Caco-2 (cell line): Measurements from ENCODE around the gene BRINP2. TPM values are rescaled to one million over a fixed set of nuclear protein-coding genes. Genes with fewer than 3 reads are reported as not detected.

Experiments used
- BruUV-seq: library from RNA; stranded (reverse); fragments of 400-500 nt; replicated peaks from 2 replicates; lab custom pipeline; 2021; lab: Mats Ljungman, UMichigan
- CTCF ChIA-PET: fragments of 300-600 bp; sonication (Branson Sonifier 250); formaldehyde crosslinking; loops from one replicate; lab custom pipeline; 2022; ENCODE audit warnings: antibody characterized with exemption; lab: Charles Lee
- POLR2A ChIA-PET: fragments of 300-600 bp; sonication (Branson Sonifier 250); formaldehyde crosslinking; loops from one replicate; lab custom pipeline; 2022; ENCODE audit warnings: antibody characterized with exemption; lab: Charles Lee
- DNase-seq, 2 experiments: peaks; one replicate each; pipeline versions ENCODE4 v3.0.0 to v3.0.0-alpha.2; 2020 to 2022
- H3K27me3 ChIP-seq: replicated peaks from 2 replicates; pipeline ENCODE4 v1.6.0; 2011; ENCODE audit warnings: low read length; ENCODE audit not compliant: control insufficient read depth, insufficient read depth
- H3K36me3 ChIP-seq: 2 replicates; pipeline ENCODE4 v1.5.1; 2011; ENCODE audit warnings: low read length; ENCODE audit not compliant: control insufficient read depth, insufficient read depth
- H3K4me1 ChIP-seq: fragments of 250-450 bp; sonication (Bioruptor Pico); 2 replicates; pipeline ENCODE4 v1.5.1; 2020; ENCODE audit warnings: mild to moderate bottlenecking
- H3K4me3 ChIP-seq: 2 replicates; pipeline ENCODE4 v1.5.1; 2011; ENCODE audit warnings: low read depth, mild to moderate bottlenecking, control low read depth, low read length
- H3K9me3 ChIP-seq: fragments of 250-450 bp; sonication (Bioruptor Pico); 2 replicates; pipeline ENCODE4 v1.5.1; 2020; ENCODE audit warnings: mild to moderate bottlenecking, moderate library complexity
- H3K27ac Mint-ChIP-seq: one replicate; pipeline ENCODE4 v1.8.0; 2022; ENCODE audit warnings: mixed read lengths; ENCODE audit not compliant: unreplicated experiment
- H3K27me3 Mint-ChIP-seq: one replicate; pipeline ENCODE4 v1.8.0; 2022; ENCODE audit warnings: mixed read lengths; ENCODE audit not compliant: insufficient read depth, unreplicated experiment
- H3K36me3 Mint-ChIP-seq: one replicate; pipeline ENCODE4 v1.8.0; 2022; ENCODE audit warnings: mild to moderate bottlenecking, mixed read lengths; ENCODE audit not compliant: insufficient read depth, unreplicated experiment
- H3K4me1 Mint-ChIP-seq: one replicate; pipeline ENCODE4 v1.8.0; 2022; ENCODE audit warnings: low read depth, mixed read lengths; ENCODE audit not compliant: unreplicated experiment
- H3K4me3 Mint-ChIP-seq: one replicate; pipeline ENCODE4 v1.8.0; 2022; ENCODE audit warnings: mild to moderate bottlenecking, moderate library complexity, mixed read lengths; ENCODE audit not compliant: unreplicated experiment
- H3K9me3 Mint-ChIP-seq: one replicate; pipeline ENCODE4 v1.8.0; 2022; ENCODE audit warnings: mixed read lengths; ENCODE audit not compliant: unreplicated experiment
- intact Hi-C: fragments of 100-400 bp; cut with micrococcal nuclease; formaldehyde crosslinking; loops from one replicate; pipeline ENCODE4 v1.10.0; 2022; ENCODE audit not compliant: unreplicated experiment
- total RNA-seq: library from RNA; stranded (reverse); gene quantifications from 2 replicates; pipeline ENCODE4 v1.2.3, GENCODE V29; 2022
- TF ChIP-seq, protein P1 (sequence below), 2 experiments: fragments of 200-600 bp in 1 of 2; IDR thresholded peaks; 1 replicate in 1 of 2; 2 replicates in 1 of 2; pipeline versions ENCODE4 v1.5.1 to v1.8.0; 2011 to 2022; ENCODE audit warnings: antibody characterized with exemption in 1 of 2, control low read depth in 1 of 2, inconsistent platforms in 1 of 2, low read depth in 1 of 2, low read length in 1 of 2, mild to moderate bottlenecking in 1 of 2, moderate library complexity in 1 of 2; ENCODE audit not compliant: insufficient read depth in 1 of 2, severe bottlenecking in 1 of 2, unreplicated experiment in 1 of 2

BRINP2 gene
- total RNA-seq, 1 experiment from 2014 or later = not detected

GRCh38 chr1:177270863-177271262 lies 100.1 kb downstream of the BRINP2 start:
- Mint-ChIP-seq H3K27ac (no peak overlapping the region), H3K27me3 (peaks cover 11% of the 10 kb centered on the region), H3K4me1 (no peaks in the 10 kb centered on the region), H3K9me3 (no peaks in the 10 kb centered on the region), H3K4me3 (no peak overlapping the region), H3K36me3 (no peaks in the 10 kb centered on the region)
- Histone ChIP-seq H3K9me3 (no peaks in the 10 kb centered on the region), H3K36me3 (no peaks in the 10 kb centered on the region), H3K4me1 (no peaks in the 10 kb centered on the region), H3K27me3 (no peaks in the 10 kb centered on the region), H3K4me3 (no peak overlapping the region)
- intact Hi-C loops = no loop called here
- no TSS peak for BruUV-seq
- TF ChIP-seq, protein P1, sequence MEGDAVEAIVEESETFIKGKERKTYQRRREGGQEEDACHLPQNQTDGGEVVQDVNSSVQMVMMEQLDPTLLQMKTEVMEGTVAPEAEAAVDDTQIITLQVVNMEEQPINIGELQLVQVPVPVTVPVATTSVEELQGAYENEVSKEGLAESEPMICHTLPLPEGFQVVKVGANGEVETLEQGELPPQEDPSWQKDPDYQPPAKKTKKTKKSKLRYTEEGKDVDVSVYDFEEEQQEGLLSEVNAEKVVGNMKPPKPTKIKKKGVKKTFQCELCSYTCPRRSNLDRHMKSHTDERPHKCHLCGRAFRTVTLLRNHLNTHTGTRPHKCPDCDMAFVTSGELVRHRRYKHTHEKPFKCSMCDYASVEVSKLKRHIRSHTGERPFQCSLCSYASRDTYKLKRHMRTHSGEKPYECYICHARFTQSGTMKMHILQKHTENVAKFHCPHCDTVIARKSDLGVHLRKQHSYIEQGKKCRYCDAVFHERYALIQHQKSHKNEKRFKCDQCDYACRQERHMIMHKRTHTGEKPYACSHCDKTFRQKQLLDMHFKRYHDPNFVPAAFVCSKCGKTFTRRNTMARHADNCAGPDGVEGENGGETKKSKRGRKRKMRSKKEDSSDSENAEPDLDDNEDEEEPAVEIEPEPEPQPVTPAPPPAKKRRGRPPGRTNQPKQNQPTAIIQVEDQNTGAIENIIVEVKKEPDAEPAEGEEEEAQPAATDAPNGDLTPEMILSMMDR (IDR thresholded peaks at IDR 0.05; ENCODE audit: insufficient read depth in 1 of 2, low read depth in 1 of 2, low read length in 1 of 2, severe bottlenecking in 1 of 2, unreplicated experiment in 1 of 2) = no peak
- POLR2A ChIA-PET = no interaction called here
- CTCF ChIA-PET = no interaction called here
- DNase-seq = no peak

- peaks cover 11% of the 10 kb centered on the region for H3K27me3 Mint-ChIP-seq
- no peak overlapping the region for H3K4me3 Mint-ChIP-seq
- H3K4me3 ChIP-seq = no peak overlapping the region
- H3K4me1 ChIP-seq = no peaks in the 10 kb centered on the region
- DNase-seq = no peak
- CTCF ChIA-PET = no interaction called here
- TF ChIP-seq, protein P1 (IDR thresholded peaks at IDR 0.05; ENCODE audit: insufficient read depth in 1 of 2, low read depth in 1 of 2, low read length in 1 of 2, severe bottlenecking in 1 of 2, unreplicated experiment in 1 of 2) = no peak
- no peaks in the 10 kb centered on the region for H3K4me1 Mint-ChIP-seq
- POLR2A ChIA-PET = no interaction called here
- H3K36me3 Mint-ChIP-seq = no peaks in the 10 kb centered on the region
- H3K27ac Mint-ChIP-seq = no peak overlapping the region
- no TSS peak for BruUV-seq
- no peaks in the 10 kb centered on the region for H3K36me3 ChIP-seq
- no peaks in the 10 kb centered on the region for H3K9me3 Mint-ChIP-seq
- H3K27me3 ChIP-seq = no peaks in the 10 kb centered on the region
- no peaks in the 10 kb centered on the region for H3K9me3 ChIP-seq
- intact Hi-C loops = no loop called here
Measured at GRCh38 chr1:177273141-177273540, 102.4 kb downstream of the BRINP2 start.

DNA sequence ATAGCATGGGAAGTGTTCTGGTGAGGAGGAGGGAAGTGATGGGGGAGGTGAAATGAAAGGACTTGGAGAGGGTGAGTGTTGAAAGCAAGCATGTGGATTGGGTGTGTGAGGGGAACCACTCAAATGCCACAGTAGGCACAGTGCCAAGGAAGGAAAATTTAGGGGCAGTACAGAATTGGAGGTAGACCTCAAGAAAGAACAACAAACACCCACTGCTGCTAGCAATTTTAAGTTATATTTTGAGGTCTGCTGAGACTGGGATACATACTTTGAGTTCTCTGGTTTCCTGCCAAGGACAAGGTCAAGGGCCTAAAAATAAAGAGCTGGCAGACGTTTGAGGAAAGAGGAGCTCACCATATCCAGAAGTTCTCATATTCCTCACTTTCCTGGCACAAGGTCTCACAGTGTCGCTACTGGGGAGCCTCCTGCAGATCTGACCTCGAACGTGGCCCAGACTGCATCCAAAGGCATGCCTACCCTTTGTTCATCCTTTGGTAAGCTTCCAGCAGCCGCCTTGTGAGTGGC lies 104.0 kb downstream of the BRINP2 start:
- H3K27me3 ChIP-seq = no peaks in the 10 kb centered on the region
- intact Hi-C loops = no loop called here

More for the DNA sequence above, 104.0 kb downstream of the BRINP2 start:
- POLR2A ChIA-PET = no interaction called here
- CTCF ChIA-PET = no interaction called here
- H3K9me3 ChIP-seq = no peaks in the 10 kb centered on the region
- no peaks in the 10 kb centered on the region for H3K4me1 ChIP-seq
- TF ChIP-seq, protein P1 (IDR thresholded peaks at IDR 0.05; ENCODE audit: insufficient read depth in 1 of 2, low read depth in 1 of 2, low read length in 1 of 2, severe bottlenecking in 1 of 2, unreplicated experiment in 1 of 2) = no peak
- Mint-ChIP-seq H3K9me3 (no peaks in the 10 kb centered on the region), H3K36me3 (no peaks in the 10 kb centered on the region), H3K27ac (no peak overlapping the region), H3K4me1 (no peaks in the 10 kb centered on the region), H3K27me3 (peaks cover 14% of the 10 kb centered on the region), H3K4me3 (no peak overlapping the region)
- H3K4me3 ChIP-seq = no peak overlapping the region
- no TSS peak for BruUV-seq
- H3K36me3 ChIP-seq = no peaks in the 10 kb centered on the region
- no peak for DNase-seq
